ENCODE measurements around the gene ZNF280D.
"Not testable (repeated sequence)": the region's sequence is repeated elsewhere in the genome, so short reads cannot be mapped to it uniquely, and the experiment has no call there.

- TF ChIP-seq CTCF (IDR thresholded peaks at IDR 0.05; ENCODE audit: low read length); EZH2 (IDR thresholded peaks at IDR 0.05; ENCODE audit: borderline replicate concordance, low read length): not testable (repeated sequence)
Observed at GRCh38 chr15:56779449-56779848, 46.1 kb upstream of the ZNF280D start.

Data from OCI-LY1 (cell line).